Measurements from ENCODE around the gene ADAM8. TPM values are rescaled to one million over a fixed set of nuclear protein-coding genes. Genes with fewer than 3 reads are reported as not detected.

Gene ADAM8
- total RNA-seq, 1 experiment from 2014 or later = 16.8 TPM

DNA sequence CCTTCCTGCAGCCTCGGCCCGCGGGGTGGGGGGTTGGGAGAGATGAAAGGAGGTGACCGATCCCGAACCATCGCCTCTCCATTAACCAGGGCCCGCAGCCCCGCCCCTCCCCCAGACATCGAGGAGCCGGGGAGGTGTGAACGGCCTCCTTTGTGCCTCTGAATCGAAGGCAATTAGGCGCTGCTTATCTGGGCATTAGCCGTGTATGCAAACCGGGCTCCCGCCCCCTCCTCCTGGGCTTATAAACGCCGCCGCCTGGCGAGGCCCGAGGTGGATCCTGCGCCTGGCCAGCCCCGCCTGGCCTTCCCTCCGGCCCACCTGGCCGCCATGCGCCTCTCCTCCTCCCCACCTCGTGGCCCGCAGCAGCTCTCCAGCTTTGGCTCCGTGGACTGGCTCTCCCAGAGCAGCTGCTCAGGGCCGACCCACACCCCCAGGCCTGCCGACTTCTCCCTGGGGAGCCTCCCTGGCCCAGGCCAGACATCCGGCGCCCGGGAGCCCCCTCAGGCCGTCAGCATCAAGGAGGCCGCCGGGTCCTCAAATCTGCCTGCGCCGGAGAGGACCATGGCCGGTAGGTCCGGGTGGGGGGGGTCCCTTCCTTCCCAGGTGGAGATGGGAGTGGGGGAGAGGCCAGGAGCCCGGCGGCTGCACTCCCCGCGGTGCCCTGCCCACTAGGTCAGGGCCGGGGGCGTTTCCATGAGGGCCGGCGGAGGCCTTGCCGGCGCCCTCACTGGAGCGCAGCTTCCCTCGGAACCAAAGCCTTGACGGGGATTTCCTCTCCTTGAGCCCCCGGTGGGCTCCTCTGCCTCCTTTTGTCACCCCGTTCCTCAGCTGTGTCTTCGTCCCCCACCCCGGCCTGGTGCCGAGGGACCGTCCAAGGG lies 38.8 kb downstream of the ADAM8 start, which contains the start of gene VENTX:
Gene VENTX, plus strand, starts transcription at position 268 of the 878 bp plus-strand sequence. Its CDS starts 60 bp downstream, at position 328.
- no peak for DNase-seq
- TF ChIP-seq CTCF (IDR thresholded peaks at IDR 0.05; ENCODE audit: insufficient read depth in 1 of 2, low read depth in 1 of 2, low read length in 1 of 2, severe bottlenecking in 1 of 2, unreplicated experiment in 1 of 2) = no peak
- Mint-ChIP-seq H3K9me3 (ENCODE audit: unreplicated experiment) (no peaks in the 10 kb centered on the region), H3K4me1 (ENCODE audit: low read depth, unreplicated experiment) (peaks cover 9% of the 10 kb centered on the region), H3K27me3 (ENCODE audit: insufficient read depth, unreplicated experiment) (peaks cover 3% of the 10 kb centered on the region), H3K36me3 (ENCODE audit: insufficient read depth, unreplicated experiment) (peaks cover 7% of the 10 kb centered on the region), H3K4me3 (ENCODE audit: unreplicated experiment) (peak within 1 kb of the TSS; percentile 63), H3K27ac (ENCODE audit: unreplicated experiment) (no peak within 1 kb of the TSS)
- Histone ChIP-seq H3K36me3 (ENCODE audit: control insufficient read depth, insufficient read depth, low read length) (no peaks in the 10 kb centered on the region), H3K9me3 (no peaks in the 10 kb centered on the region), H3K27me3 (replicated peaks; ENCODE audit: control insufficient read depth, insufficient read depth, low read length) (no peaks in the 10 kb centered on the region; the same call in none of the 2 replicates), H3K4me1 (peaks cover 21% of the 10 kb centered on the region), H3K4me3 (ENCODE audit: low read depth, low read length) (peak within 1 kb of the TSS; percentile 38)
- ChIA-PET POLR2A (no interaction called here), CTCF (no interaction called here)
- BruUV-seq (replicated peaks) = no TSS peak
- intact Hi-C loops (cut with micrococcal nuclease; ENCODE audit: unreplicated experiment) = no loop called here

GRCh38 chr10:133237241-133237587 lies 39.5 kb downstream of the ADAM8 start:
- POLR2A ChIA-PET = no interaction called here
- no peak overlapping the region for H3K27ac Mint-ChIP-seq (ENCODE audit: unreplicated experiment)

More at GRCh38 chr10:133237241-133237587, 39.5 kb downstream of the ADAM8 start:
- H3K4me1 Mint-ChIP-seq (ENCODE audit: low read depth, unreplicated experiment) = peaks cover 9% of the 10 kb centered on the region
- no peak for TF ChIP-seq CTCF (IDR thresholded peaks at IDR 0.05; ENCODE audit: insufficient read depth in 1 of 2, low read depth in 1 of 2, low read length in 1 of 2, severe bottlenecking in 1 of 2, unreplicated experiment in 1 of 2)
- H3K27me3 Mint-ChIP-seq (ENCODE audit: insufficient read depth, unreplicated experiment) = peaks cover 3% of the 10 kb centered on the region
- H3K9me3 ChIP-seq = no peaks in the 10 kb centered on the region
- H3K27me3 ChIP-seq (replicated peaks; ENCODE audit: control insufficient read depth, insufficient read depth, low read length) = no peaks in the 10 kb centered on the region; the same call in none of the 2 replicates
- no TSS peak for BruUV-seq (replicated peaks)
- peaks cover 21% of the 10 kb centered on the region for H3K4me1 ChIP-seq
- intact Hi-C loops (cut with micrococcal nuclease; ENCODE audit: unreplicated experiment) = no loop called here
- H3K9me3 Mint-ChIP-seq (ENCODE audit: unreplicated experiment) = no peaks in the 10 kb centered on the region
- H3K4me3 ChIP-seq (ENCODE audit: low read depth, low read length) = peak overlapping the region; percentile 38; the same call in 1 of the 2 replicates
- CTCF ChIA-PET = no interaction called here
- peaks cover 7% of the 10 kb centered on the region for H3K36me3 Mint-ChIP-seq (ENCODE audit: insufficient read depth, unreplicated experiment)
- no peak for DNase-seq
- H3K36me3 ChIP-seq (ENCODE audit: control insufficient read depth, insufficient read depth, low read length) = no peaks in the 10 kb centered on the region
- H3K4me3 Mint-ChIP-seq (ENCODE audit: unreplicated experiment) = peak overlapping the region; percentile 63
